COR-L47 (cell line): ENCODE measurements around the gene EGR2.

Experiments
- DNase-seq: peaks from one replicate; lab custom pipeline; 2025; lab: John Stamatoyannopoulos, UW

The EGR2 gene

DNA sequence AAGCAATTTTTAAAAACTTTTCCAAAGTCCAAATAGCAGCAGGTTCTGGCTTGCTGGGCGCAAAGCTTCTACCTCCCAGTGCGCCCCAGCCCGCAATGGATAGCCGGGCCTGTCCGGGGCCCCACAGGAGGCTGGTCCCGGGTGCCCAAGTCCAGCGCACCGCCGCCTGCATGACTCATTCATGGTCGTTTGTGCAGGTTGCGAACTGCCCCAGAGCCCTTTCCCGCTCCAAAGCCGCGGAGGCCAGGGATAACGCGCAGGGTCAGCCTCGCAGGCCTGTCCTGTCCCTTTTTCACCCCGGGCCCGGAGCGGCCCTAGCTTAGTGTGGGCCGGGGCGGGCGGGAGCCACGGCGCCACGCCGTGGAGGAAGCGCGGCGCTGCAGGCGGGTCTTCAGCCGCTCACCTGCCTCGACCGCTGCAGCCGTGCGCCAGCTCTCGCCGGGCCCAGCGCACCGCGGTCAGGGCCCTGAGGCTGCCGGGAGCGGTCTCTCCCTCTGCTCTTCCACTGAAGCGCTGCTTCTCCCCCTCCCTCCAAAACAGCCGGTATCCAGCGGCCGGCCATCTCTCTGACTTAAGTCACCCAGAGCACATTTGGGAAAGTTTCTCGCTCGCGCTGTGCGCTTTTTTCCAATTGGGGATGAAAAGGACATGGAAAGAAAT, 1.7 kb upstream of the EGR2 start:
- DNase-seq = peak; percentile 69

GRCh38 chr10:62817121-62817765, 1.1 kb upstream of the EGR2 start:
- peak; percentile 17 for DNase-seq

GRCh38 chr10:62816076-62816330, 163 bp downstream of the EGR2 start:
- no peak for DNase-seq

- DNase-seq = peak; percentile 16
Observed at GRCh38 chr10:62815381-62816075, 638 bp downstream of the EGR2 start.

GRCh38 chr10:62814756-62815380, 1.3 kb downstream of the EGR2 start:
- no peak for DNase-seq

DNA sequence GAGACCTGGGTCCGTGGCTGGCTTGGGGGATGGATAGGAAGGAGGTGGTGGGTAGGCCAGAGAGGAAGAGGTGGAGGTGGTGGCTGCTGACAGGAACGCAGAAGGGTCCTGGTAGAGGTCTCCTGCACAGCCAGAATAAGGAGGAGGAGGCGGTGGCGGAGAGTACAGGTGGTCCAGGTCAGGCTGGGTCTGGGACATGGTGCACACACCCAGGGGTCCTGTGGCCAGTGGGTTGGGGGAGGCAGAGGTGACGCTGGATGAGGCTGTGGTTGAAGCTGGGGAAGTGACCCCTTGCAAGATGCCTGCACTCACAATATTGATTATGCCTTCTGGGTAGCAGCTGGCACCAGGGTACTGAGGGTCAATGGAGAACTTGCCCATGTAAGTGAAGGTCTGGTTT, 2.2 kb downstream of the EGR2 start:
- DNase-seq = no peak

DNA sequence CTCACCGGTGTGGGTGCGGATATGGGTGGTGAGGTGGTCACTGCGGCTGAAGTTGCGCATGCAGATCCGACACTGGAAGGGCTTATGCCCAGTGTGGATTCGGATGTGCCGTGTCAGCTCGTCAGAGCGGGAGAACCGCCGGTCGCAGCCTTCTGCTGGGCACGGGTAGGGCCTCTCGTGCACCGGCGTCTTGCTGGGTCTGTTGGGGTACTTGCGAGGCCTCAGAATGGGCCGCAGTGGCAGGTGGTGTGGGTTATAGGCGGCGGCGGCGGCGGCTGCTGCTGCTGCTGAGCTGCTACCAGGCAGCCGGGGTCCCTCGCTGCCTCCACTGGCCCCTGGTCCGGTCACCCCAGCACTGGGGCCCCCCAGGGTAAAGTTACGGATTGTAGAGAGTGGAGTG, 2.7 kb downstream of the EGR2 start:
- DNase-seq = no peak

DNA sequence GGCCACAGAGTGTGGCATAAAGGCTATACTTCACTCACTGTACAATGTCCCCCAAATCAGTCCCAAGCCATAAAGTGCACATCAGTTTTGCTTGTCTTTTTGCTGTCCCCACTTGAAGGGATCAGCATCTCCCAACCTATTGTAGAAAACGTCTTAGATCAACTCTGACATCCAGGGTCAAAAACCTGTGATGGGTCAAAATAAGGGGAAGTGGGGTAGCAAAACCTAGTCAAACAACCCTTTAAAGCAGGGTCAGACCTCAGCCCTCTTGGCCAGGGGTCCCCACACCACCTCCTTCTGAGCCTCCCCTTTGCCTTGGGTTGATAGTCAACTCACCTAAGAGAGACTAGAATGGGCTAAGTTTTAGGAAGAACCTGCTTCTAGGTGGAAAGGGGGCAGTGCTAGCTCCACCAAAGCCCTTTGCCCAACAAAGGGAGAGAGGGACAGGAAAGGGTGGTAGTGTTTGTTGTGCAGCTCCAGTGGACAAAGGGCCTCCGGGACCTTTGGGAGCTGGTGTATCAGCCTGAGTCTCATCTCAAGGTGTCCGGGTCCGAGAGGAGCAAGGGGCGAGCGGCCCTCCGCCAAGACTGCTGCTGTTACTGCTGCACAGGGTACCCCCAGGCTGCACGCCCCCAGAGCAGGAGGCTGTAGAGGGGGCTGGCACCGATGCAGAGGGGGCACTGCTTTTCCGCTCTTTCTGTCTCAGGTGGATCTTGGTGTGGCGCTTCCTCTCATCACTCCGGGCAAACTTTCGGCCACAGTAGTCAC, 3.3 kb downstream of the EGR2 start:
- no peak for DNase-seq

DNA sequence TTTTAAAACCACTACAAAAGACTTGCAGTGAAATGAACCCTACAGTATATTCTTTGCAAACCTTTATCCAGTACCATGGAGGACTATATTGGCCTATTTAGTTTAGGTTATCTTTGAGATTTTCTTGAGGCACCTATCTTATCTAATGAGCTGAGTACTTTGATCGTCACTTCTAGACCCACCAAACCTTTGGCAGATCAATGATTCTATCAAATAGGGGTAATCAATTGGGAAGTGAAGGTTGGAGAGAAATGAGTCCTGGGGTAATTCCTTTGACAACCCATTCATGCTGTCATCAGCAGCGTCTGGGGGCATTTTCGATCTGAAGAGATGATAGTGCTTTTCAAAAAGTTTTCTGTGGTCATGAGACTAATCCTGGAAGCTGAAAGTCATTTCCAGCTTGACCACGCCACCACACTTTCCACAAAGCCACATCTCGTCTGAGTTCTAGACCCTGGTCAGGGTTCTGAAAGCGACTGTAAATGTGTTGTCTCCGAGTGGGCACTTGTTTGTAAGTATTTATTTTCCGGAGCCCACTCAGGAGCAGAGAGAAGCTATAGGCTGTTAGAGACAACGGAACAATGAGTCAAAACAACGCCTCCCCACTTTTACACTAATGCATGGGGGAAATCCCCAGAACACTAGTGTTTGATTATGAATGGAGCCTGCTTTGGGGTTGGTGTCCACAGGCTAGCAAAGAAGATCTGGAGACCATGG, 4.8 kb downstream of the EGR2 start:
- DNase-seq = no peak

GRCh38 chr10:62810156-62810902, 5.8 kb downstream of the EGR2 start:
- no peak for DNase-seq

GRCh38 chr10:62806251-62806650, 9.9 kb downstream of the EGR2 start:
- no peak for DNase-seq

GRCh38 chr10:62805231-62806099, 10.7 kb downstream of the EGR2 start:
- peak; percentile 63 for DNase-seq

- peak; percentile 97 for DNase-seq
Observed at GRCh38 chr10:62804356-62805230, 11.6 kb downstream of the EGR2 start, which contains the start of gene ADO. Gene ADO, plus strand, starts transcription at chr10:62804720. Its CDS starts 340 bp downstream, at chr10:62805060.

DNA sequence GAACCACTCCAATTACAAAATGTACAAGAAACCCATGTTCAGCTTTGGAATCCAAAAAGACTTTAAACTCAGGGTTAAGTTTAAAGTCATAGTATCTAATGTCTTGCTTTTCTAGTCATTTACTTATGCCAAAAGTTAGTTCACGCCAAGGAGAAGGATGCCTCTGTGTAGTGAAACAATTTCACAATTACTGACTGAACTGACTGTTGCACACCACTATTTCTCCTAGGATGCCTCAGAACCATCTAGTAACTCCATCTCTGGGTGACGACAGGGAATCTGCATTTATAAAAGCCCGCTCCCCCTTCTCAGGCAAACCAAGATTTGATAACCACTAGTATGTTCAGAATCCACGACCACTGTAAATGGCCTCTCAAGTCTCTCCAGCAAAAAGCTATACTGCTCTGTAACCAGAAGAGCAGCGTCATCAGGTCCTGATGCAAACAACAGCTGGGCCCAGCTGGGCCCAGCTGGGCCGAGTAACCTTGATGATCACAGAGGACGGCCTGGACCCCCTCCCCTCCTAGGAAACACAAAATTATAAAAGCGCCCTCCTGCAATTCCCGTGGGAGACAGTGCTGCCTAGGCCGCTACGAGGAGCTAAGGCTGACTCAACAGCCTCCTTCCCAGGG, 12.3 kb downstream of the EGR2 start:
- peak; percentile 28 for DNase-seq

DNA sequence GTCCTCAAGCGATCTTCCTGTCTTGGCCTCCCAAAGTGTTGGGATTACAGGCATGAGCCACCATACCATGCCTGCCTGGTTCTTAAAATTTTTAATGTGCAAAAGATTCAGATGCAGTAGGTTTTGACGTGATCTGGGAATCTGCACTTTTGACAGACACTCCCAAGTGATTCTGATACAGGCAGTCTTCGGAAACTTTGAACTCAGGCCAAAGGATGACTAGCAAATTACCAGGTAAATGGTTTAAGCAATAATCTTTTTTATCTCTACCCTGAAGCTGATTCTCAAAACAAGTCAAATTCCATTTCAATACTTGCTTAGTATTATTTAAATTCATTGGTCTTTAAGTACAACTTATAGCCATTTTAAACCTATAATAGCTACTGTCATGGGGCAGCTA, 14.3 kb downstream of the EGR2 start:
- no peak for DNase-seq

- peak; percentile 63 for DNase-seq
Observed at GRCh38 chr10:62796896-62797295, 19.3 kb downstream of the EGR2 start.

GRCh38 chr10:62795762-62796161, 20.4 kb downstream of the EGR2 start:
- no peak for DNase-seq

- no peak for DNase-seq
Observed at GRCh38 chr10:62795100-62795499, 21.1 kb downstream of the EGR2 start.
